Keratinocyte (primary cell): ENCODE data around the gene STK35. TPM values are rescaled to one million over a fixed set of nuclear protein-coding genes. Genes with fewer than 3 reads are reported as not detected.
A peak's percentile ranks its signal among the peaks of the same experiment; 100 is the strongest.

ENCODE experiments used
- DNase-seq: peaks from one replicate; pipeline ENCODE4 v3.0.0-alpha.2; 2011; ENCODE audit warnings: low read depth, missing footprints, low spot score
- FAIRE-seq: peaks from 2 replicates; lab custom pipeline; 2011; peaks lifted over from hg19 to GRCh38; lab: Jason Lieb, UNC
- H2AFZ ChIP-seq: 2 replicates; pipeline ENCODE4 v1.6.0; 2012; ENCODE audit warnings: low read length, control low read depth, inconsistent platforms; ENCODE audit not compliant: control insufficient read depth
- H3K27ac ChIP-seq: 2 replicates; pipeline ENCODE4 v1.5.1; 2011; ENCODE audit warnings: low read length; ENCODE audit not compliant: control insufficient read depth, insufficient read depth
- H3K27me3 ChIP-seq: 3 replicates; pipeline ENCODE4 v1.6.0; 2011; ENCODE audit warnings: low read length; ENCODE audit not compliant: control insufficient read depth, insufficient read depth; ENCODE audit errors: extremely low read depth
- H3K36me3 ChIP-seq, 2 experiments: 2 replicates in 1 of 2; 3 replicates in 1 of 2; pipeline ENCODE4 v1.5.1; 2011; ENCODE audit warnings: low read length in 2 of 2, mild to moderate bottlenecking in 1 of 2; ENCODE audit not compliant: control insufficient read depth in 2 of 2, insufficient read depth in 2 of 2; ENCODE audit errors: extremely low read depth in 1 of 2
- H3K4me1 ChIP-seq: 3 replicates; pipeline ENCODE4 v1.5.1; 2011; ENCODE audit warnings: low read length; ENCODE audit not compliant: control insufficient read depth, insufficient read depth; ENCODE audit errors: extremely low read depth
- H3K4me2 ChIP-seq: 3 replicates; pipeline ENCODE4 v1.6.0; 2011; ENCODE audit warnings: low read depth, low read length; ENCODE audit not compliant: control insufficient read depth, insufficient read depth; ENCODE audit errors: extremely low read depth
- H3K4me3 ChIP-seq, 3 experiments: fragments of 200-600 bp in 1 of 3; sonication (generic) in 1 of 3; 2 replicates in 2 of 3; 3 replicates in 1 of 3; pipeline ENCODE4 v1.5.1; 2011 to 2016; ENCODE audit warnings: low read length in 3 of 3, mild to moderate bottlenecking in 3 of 3, control low read depth in 2 of 3, inconsistent platforms in 1 of 3, low read depth in 1 of 3, mixed read lengths in 1 of 3, mixed run types in 1 of 3, moderate library complexity in 1 of 3; ENCODE audit not compliant: control insufficient read depth in 2 of 3, insufficient read depth in 2 of 3; ENCODE audit errors: extremely low read depth in 1 of 3
- H3K79me2 ChIP-seq: 2 replicates; pipeline ENCODE4 v1.6.0; 2012; ENCODE audit warnings: low read length; ENCODE audit not compliant: control insufficient read depth, insufficient read depth
- H3K9ac ChIP-seq: 3 replicates; pipeline ENCODE4 v1.6.0; 2011; ENCODE audit warnings: low read length; ENCODE audit not compliant: control insufficient read depth, insufficient read depth; ENCODE audit errors: extremely low read depth
- H3K9me1 ChIP-seq: 3 replicates; pipeline ENCODE4 v1.6.0; 2011; ENCODE audit warnings: low read length; ENCODE audit not compliant: control insufficient read depth, insufficient read depth; ENCODE audit errors: extremely low read depth
- H3K9me3 ChIP-seq: 2 replicates; pipeline ENCODE4 v1.5.1; 2012; ENCODE audit warnings: low read depth, low read length; ENCODE audit not compliant: control insufficient read depth
- H4K20me1 ChIP-seq: 3 replicates; pipeline ENCODE4 v1.6.0; 2011; ENCODE audit warnings: low read length; ENCODE audit not compliant: control insufficient read depth, insufficient read depth; ENCODE audit errors: extremely low read depth
- EZH2 ChIP-seq: IDR thresholded peaks from one replicate; pipeline ENCODE4 v1.6.1; 2012; ENCODE audit warnings: inconsistent platforms, mild to moderate bottlenecking, low read length, moderate library complexity
- dilution Hi-C: fragments of 300-500 bp; cut with MboI; formaldehyde crosslinking; loops from one replicate; pipeline ENCODE4 v1.7.0; 2020; ENCODE audit warnings: low sequenced_read_pairs; ENCODE audit not compliant: extremely low pct_ligation_motif_present
- polyA plus RNA-seq, 5 experiments: library from polyadenylated mRNA; depleted of rRNA in 3 of 5; stranded (reverse) in 3 of 5; stranded (forward) in 1 of 5; unstranded in 1 of 5; fragments of >200 nt; gene quantifications; 1 replicate in 1 of 5; 2 replicates in 3 of 5; 3 replicates in 1 of 5; pipeline versions ENCODE4 v1.2.1 to v1.2.3, GENCODE V29; 2011 to 2012; ENCODE audit warnings: missing spikeins in 2 of 5, low read depth in 1 of 5, low replicate concordance in 1 of 5
- TF ChIP-seq, protein P1 (sequence below), 3 experiments: IDR thresholded peaks in 1 of 3; conservative IDR thresholded peaks in 1 of 3; optimal IDR thresholded peaks in 1 of 3; 2 replicates in 2 of 3; 3 replicates in 1 of 3; pipeline versions ENCODE3 to v1.5.1; 2011; ENCODE audit warnings: low read length in 3 of 3, mild to moderate bottlenecking in 3 of 3, moderate library complexity in 2 of 3, control low read depth in 1 of 3, inconsistent platforms in 1 of 3; ENCODE audit not compliant: insufficient read depth in 2 of 3; ENCODE audit errors: extremely low read depth in 1 of 3

Gene STK35
- polyA plus RNA-seq, 1 donor (not counting 4 experiments of a cell fraction or from before 2014, with no cell fraction given) = 6.5 TPM

DNA sequence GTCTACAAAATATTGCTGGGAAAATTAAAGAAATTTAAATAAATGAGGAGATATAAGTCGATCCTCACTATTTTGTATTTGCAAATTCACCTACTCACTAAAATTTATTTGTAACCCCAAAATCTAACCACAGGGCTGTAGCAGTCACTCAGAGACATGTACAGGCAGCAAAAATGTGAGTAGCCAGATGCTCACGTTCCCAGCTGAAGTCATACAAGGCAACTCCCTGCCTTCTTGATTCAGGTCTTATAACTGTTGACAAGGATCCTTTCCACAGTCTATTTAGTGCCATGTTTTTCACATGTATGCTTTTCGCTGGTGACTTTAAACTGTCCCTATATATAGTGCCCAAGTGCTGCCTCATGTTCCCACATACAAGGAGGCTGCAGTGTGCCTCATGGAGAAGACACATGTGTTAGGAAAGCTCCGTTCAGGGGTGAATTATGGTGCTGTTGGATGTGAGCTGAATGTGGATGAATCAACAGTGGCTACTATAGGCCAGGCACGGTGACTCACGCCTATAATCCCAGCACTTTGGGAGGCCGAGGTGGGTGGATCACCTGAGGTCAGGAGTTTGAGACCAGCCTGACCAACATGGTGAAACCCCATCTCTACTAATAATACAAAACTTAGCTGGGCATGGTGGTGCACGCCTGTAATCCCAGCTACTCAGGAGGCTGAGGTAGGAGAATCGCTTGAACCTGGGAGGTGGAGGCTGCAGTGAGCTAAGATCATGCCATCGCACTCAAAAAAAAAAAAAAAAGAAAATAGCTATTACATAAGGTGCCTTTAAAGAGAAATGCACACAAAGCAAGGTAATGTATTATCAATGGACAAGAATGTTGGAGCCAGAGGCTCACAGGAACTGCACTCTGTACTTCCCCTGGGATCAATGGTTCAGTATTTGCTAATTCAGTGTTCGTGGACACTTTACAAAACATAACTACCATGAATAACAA, 55.3 kb downstream of the STK35 start:
- no peaks in the 10 kb centered on the region for H3K9me1 ChIP-seq
- H3K9ac ChIP-seq = no peak overlapping the region
- no peaks in the 10 kb centered on the region for H4K20me1 ChIP-seq
- H3K27ac ChIP-seq = peak overlapping the region; percentile 1
- no peak overlapping the region for H3K4me3 ChIP-seq
- TF ChIP-seq, protein P1, sequence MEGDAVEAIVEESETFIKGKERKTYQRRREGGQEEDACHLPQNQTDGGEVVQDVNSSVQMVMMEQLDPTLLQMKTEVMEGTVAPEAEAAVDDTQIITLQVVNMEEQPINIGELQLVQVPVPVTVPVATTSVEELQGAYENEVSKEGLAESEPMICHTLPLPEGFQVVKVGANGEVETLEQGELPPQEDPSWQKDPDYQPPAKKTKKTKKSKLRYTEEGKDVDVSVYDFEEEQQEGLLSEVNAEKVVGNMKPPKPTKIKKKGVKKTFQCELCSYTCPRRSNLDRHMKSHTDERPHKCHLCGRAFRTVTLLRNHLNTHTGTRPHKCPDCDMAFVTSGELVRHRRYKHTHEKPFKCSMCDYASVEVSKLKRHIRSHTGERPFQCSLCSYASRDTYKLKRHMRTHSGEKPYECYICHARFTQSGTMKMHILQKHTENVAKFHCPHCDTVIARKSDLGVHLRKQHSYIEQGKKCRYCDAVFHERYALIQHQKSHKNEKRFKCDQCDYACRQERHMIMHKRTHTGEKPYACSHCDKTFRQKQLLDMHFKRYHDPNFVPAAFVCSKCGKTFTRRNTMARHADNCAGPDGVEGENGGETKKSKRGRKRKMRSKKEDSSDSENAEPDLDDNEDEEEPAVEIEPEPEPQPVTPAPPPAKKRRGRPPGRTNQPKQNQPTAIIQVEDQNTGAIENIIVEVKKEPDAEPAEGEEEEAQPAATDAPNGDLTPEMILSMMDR (optimal IDR thresholded peaks at IDR 0.05 in 1 of 3, IDR thresholded peaks at IDR 0.05 in 1 of 3, conservative IDR thresholded peaks at IDR 0.05 in 1 of 3; ENCODE audit: extremely low read depth in 1 of 3, insufficient read depth in 2 of 3, low read length in 3 of 3) = no peak
- TF ChIP-seq EZH2 = no peak
- H3K4me2 ChIP-seq = peak overlapping the region; percentile 4
- no peaks in the 10 kb centered on the region for H3K9me3 ChIP-seq
- dilution Hi-C loops = no loop called here
- no peaks in the 10 kb centered on the region for H3K36me3 ChIP-seq
- peaks cover 11% of the 10 kb centered on the region for H3K4me1 ChIP-seq
- FAIRE-seq = peak; percentile 71
- H2AFZ ChIP-seq = no peak overlapping the region
- no peaks in the 10 kb centered on the region for H3K79me2 ChIP-seq
- H3K27me3 ChIP-seq = no peaks in the 10 kb centered on the region
- no peak for DNase-seq

DNA sequence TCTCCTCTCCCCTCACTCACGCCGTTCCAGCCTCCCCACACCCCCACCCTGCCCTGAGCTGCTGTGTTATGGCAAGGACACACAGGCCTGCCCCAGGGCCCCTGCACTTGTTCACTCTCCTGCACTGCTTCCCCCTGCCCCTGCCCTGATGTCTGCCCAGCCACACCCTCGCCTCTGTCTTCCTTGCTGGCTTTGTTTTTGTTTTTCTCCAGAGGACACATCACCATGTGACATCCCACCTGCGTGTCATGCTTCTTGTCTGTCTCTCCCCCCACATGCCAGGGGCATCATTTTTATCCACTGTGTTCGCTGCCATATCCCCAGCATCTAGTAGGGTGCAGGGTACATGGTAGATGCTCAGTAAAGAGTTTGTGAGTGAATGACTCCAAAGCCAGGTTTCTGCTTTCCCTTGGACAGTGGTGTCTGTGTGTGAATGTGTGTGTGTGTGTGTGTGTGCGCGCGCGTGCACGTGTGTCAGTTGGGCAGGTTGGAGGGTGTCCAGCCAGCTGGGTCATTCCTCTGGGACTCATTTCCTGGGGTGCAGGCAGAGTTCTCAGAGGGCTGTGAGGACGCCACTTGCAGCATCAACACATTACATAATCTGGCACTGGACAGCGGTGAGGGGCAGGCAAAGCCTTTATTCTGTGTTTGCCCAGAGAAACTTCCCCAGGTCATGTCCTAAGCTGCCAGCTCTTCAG, 60.6 kb downstream of the STK35 start:
- no peak overlapping the region for H3K27ac ChIP-seq
- no peak for DNase-seq
- H3K36me3 ChIP-seq = no peaks in the 10 kb centered on the region
- dilution Hi-C loops = no loop called here
- no peaks in the 10 kb centered on the region for H3K9me1 ChIP-seq
- no peaks in the 10 kb centered on the region for H3K4me1 ChIP-seq
- FAIRE-seq = no peak
- no peaks in the 10 kb centered on the region for H3K79me2 ChIP-seq
- H3K9me3 ChIP-seq = no peaks in the 10 kb centered on the region
- H2AFZ ChIP-seq = no peak overlapping the region
- H3K4me2 ChIP-seq = no peak overlapping the region
- H3K4me3 ChIP-seq = no peak overlapping the region
- H3K27me3 ChIP-seq = peaks cover 8% of the 10 kb centered on the region
- no peak overlapping the region for H3K9ac ChIP-seq
- TF ChIP-seq, protein P1 (optimal IDR thresholded peaks at IDR 0.05 in 1 of 3, IDR thresholded peaks at IDR 0.05 in 1 of 3, conservative IDR thresholded peaks at IDR 0.05 in 1 of 3; ENCODE audit: extremely low read depth in 1 of 3, insufficient read depth in 2 of 3, low read length in 3 of 3) = no peak
- TF ChIP-seq EZH2 = no peak
- no peaks in the 10 kb centered on the region for H4K20me1 ChIP-seq
